Measurements from ENCODE around the gene FCER2.

Gene FCER2

DNA sequence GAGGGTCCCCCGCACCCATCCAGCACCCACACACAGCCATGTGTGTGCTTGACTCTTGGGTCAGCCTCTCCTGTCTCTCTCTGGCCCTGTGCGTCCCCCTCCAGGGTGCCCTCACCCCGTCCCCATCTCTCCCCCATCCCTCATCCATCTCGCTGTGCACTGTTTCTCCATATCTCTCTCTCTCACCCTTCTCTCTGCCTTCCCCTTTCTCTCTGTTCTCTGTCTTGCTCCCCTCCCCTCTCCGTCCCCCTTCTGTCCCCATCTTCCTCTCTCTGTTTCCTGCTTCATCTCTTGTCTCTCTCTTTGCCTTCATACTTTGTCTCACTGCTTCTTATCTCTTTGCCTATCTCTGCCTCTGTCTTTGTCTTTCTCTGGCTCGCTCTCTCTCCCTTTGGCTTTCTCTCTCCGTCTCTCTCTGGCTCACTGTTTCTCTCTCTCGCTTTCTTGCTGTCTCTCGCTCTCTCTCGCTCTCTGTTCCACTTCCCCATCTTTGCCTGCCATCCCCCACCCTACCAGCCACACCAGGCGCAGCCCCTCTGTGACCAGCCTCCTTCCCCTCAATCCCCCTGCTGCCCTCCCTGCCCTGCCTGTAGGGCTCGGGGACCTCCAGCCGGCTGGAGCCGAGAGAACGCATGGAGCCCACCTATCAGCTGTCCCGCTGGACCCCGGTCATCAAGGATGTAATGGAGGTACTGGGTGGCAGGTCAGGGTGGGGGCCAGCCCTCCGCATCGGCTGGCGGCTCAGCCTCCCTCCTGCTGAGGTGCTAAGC lies 56.1 kb downstream of the FCER2 start:
- FAIRE-seq, result no peak
- no peak for TF ChIP-seq TAF1 (IDR thresholded peaks at IDR 0.05; ENCODE audit: low read depth, low read length)
- TF ChIP-seq POU2F2 (IDR thresholded peaks at IDR 0.05; ENCODE audit: low read depth, low read length), result no peak
- TF ChIP-seq SPI1 (IDR thresholded peaks at IDR 0.05; ENCODE audit: low read depth, low read length), result 0 out of 2 replicates have a peak, but pooled peaks have one; percentile 12
- DNase-seq (ENCODE audit: insufficient read length, low spot score), result no peak

DNA sequence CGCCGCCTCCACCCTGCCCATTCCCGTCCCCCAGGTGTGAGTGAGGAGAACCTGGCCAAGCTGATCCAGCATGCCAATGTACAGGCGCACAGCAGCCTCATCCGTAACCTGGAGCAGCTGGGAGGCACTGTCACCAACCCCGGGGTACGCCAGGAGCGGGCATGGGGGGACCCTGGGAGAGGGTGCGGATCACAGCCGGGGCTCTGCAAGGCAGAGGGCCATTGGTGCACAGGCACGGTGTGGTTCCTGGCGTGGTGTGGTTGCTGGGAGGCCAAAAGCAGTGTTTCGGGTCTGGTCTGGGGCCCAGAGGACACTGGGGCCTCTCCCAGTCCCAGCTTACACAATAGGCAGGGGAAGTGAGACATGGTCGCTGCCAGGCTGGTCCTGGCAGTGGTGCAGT lies 56.8 kb downstream of the FCER2 start:
- FAIRE-seq (no peak), DNase-seq (ENCODE audit: insufficient read length, low spot score) (peak; percentile 8)
- TF ChIP-seq POLR2A (IDR thresholded peaks at IDR 0.05; ENCODE audit: low read depth, low read length) (peak; percentile 26; the same call in 1 of the 2 replicates), POU2F2 (IDR thresholded peaks at IDR 0.05; ENCODE audit: low read depth, low read length) (no peak), POLR2AphosphoS5 (IDR thresholded peaks at IDR 0.05; ENCODE audit: low read depth, low read length) (no peak)

GRCh38 chr19:7644550-7644877 lies 57.4 kb downstream of the FCER2 start:
- no peak for DNase-seq (ENCODE audit: insufficient read length, low spot score)
- no peak for TF ChIP-seq TAF1 (IDR thresholded peaks at IDR 0.05; ENCODE audit: low read depth, low read length)
- TF ChIP-seq SPI1 (IDR thresholded peaks at IDR 0.05; ENCODE audit: low read depth, low read length), result no peak
- no peak for TF ChIP-seq POU2F2 (IDR thresholded peaks at IDR 0.05; ENCODE audit: low read depth, low read length)
- TF ChIP-seq PAX5 (IDR thresholded peaks at IDR 0.05; ENCODE audit: insufficient read depth, low read length, severe bottlenecking), result no peak
- TF ChIP-seq POLR2A (IDR thresholded peaks at IDR 0.05; ENCODE audit: low read depth, low read length), result no peak
- no peak for TF ChIP-seq POLR2AphosphoS5 (IDR thresholded peaks at IDR 0.05; ENCODE audit: low read depth, low read length)
- no peak for FAIRE-seq

- 0 out of 2 replicates have a peak, but pooled peaks have one; percentile 21 for TF ChIP-seq POLR2AphosphoS5 (IDR thresholded peaks at IDR 0.05; ENCODE audit: low read depth, low read length)
- FAIRE-seq (peak; percentile 81), DNase-seq (ENCODE audit: insufficient read length, low spot score) (peak; percentile 47)
Measured at GRCh38 chr19:7643629-7644549, 58.0 kb downstream of the FCER2 start.

- DNase-seq (ENCODE audit: insufficient read length, low spot score), result peak; percentile 11
- no peak for FAIRE-seq
- TF ChIP-seq POLR2A (IDR thresholded peaks at IDR 0.05; ENCODE audit: low read depth, low read length) (no peak), POU2F2 (IDR thresholded peaks at IDR 0.05; ENCODE audit: low read depth, low read length) (no peak), SPI1 (IDR thresholded peaks at IDR 0.05; ENCODE audit: low read depth, low read length) (no peak), POLR2AphosphoS5 (IDR thresholded peaks at IDR 0.05; ENCODE audit: low read depth, low read length) (no peak)
Measured at GRCh38 chr19:7643031-7643415, 58.9 kb downstream of the FCER2 start.

DNA sequence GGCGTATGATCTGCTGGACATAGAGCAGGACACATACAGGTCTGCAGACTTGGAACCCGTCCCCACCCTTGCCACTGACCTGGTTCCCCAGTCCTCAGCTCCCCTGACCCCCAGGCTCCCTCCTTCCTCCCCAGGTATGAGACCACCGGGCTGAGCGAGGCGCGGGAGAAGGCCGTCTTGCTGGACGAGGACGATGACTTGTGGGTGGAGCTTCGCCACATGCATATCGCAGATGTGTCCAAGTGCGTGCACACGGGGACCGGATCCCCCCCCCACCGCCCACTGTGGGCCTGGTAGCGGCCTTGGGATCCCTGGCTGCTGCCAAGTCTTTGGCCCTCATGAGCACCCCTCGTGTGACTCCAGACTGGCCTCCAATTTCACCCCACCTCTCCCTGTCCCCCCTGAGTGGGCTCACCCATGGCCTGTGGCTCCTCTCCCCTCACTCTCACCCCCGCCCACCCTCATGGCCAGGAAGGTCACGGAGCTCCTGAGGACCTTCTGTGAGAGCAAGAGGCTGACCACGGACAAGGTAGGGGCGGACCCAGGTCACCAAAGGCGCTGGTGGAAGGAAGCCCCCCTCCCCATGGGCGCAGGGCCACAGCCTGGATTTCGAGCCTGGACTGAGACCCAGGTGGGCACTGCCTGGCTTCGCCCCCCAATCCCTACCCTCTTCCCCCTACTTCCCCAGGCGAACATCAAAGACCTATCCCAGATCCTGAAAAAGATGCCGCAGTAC lies 59.5 kb downstream of the FCER2 start:
- TF ChIP-seq TAF1 (IDR thresholded peaks at IDR 0.05; ENCODE audit: low read depth, low read length) (no peak), POLR2AphosphoS5 (IDR thresholded peaks at IDR 0.05; ENCODE audit: low read depth, low read length) (no peak), PAX5 (IDR thresholded peaks at IDR 0.05; ENCODE audit: insufficient read depth, low read length, severe bottlenecking) (no peak), POLR2A (IDR thresholded peaks at IDR 0.05; ENCODE audit: low read depth, low read length) (0 out of 2 replicates have a peak, but pooled peaks have one; percentile 12)
- FAIRE-seq (no peak), DNase-seq (ENCODE audit: insufficient read length, low spot score) (no peak)

DNA sequence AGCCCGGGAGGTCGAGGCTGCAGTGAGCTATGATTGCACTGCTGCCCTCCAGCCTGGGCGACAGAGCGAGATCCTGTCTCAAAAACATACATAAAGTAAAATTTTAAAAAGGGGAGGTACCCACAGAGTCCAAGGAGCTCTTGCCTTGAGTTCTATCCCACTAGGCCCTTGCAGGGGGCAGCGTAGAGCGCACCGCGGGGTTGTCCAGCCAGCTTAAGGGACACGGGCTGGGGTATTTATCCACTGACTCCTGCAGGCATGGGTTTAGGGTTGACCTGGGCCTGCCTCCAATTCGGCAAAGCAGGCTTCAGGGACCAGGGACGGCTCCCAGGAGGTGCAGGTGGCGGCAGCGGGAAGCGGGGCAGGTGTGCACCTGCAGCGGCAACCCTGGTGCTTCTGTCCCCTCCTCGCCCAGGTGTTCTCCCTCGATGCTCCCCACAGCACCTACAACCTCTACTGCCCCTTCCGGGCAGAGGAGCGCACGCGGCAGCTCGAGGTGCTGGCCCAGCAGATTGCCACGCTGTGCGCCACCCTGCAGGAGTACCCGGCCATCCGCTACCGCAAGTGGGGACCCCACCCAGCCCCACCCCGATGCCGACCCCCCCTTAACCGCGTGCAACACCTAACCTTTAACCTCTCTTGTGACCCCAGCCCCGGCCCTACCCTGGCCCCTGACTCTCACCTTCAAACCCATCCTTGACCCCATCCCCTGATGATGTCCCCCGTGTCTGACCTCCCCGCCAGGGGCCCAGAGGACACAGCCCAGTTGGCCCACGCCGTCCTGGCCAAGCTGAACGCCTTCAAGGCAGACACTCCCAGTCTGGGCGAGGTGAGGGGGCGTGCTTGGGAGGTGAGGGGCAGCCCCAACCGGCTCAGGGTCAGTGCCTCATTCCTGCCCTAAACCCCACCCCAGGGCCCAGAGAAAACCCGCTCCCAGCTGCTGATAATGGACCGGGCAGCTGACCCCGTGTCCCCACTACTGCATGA lies 60.3 kb downstream of the FCER2 start:
- FAIRE-seq (no peak), DNase-seq (ENCODE audit: insufficient read length, low spot score) (no peak)
- TF ChIP-seq PAX5 (IDR thresholded peaks at IDR 0.05; ENCODE audit: insufficient read depth, low read length, severe bottlenecking), result no peak
- no peak for TF ChIP-seq POLR2AphosphoS5 (IDR thresholded peaks at IDR 0.05; ENCODE audit: low read depth, low read length)
- TF ChIP-seq POU2F2 (IDR thresholded peaks at IDR 0.05; ENCODE audit: low read depth, low read length), result no peak
- no peak for TF ChIP-seq SPI1 (IDR thresholded peaks at IDR 0.05; ENCODE audit: low read depth, low read length)
- TF ChIP-seq POLR2A (IDR thresholded peaks at IDR 0.05; ENCODE audit: low read depth, low read length), result no peak
- TF ChIP-seq TAF1 (IDR thresholded peaks at IDR 0.05; ENCODE audit: low read depth, low read length), result no peak

- FAIRE-seq (no peak), DNase-seq (ENCODE audit: insufficient read length, low spot score) (no peak)
- TF ChIP-seq TAF1 (IDR thresholded peaks at IDR 0.05; ENCODE audit: low read depth, low read length), result no peak
- no peak for TF ChIP-seq PAX5 (IDR thresholded peaks at IDR 0.05; ENCODE audit: insufficient read depth, low read length, severe bottlenecking)
- no peak for TF ChIP-seq POLR2AphosphoS5 (IDR thresholded peaks at IDR 0.05; ENCODE audit: low read depth, low read length)
- TF ChIP-seq POU2F2 (IDR thresholded peaks at IDR 0.05; ENCODE audit: low read depth, low read length), result no peak
- no peak for TF ChIP-seq SPI1 (IDR thresholded peaks at IDR 0.05; ENCODE audit: low read depth, low read length)
- no peak for TF ChIP-seq POLR2A (IDR thresholded peaks at IDR 0.05; ENCODE audit: low read depth, low read length)
Measured at GRCh38 chr19:7640803-7641202, 61.1 kb downstream of the FCER2 start.

DNA sequence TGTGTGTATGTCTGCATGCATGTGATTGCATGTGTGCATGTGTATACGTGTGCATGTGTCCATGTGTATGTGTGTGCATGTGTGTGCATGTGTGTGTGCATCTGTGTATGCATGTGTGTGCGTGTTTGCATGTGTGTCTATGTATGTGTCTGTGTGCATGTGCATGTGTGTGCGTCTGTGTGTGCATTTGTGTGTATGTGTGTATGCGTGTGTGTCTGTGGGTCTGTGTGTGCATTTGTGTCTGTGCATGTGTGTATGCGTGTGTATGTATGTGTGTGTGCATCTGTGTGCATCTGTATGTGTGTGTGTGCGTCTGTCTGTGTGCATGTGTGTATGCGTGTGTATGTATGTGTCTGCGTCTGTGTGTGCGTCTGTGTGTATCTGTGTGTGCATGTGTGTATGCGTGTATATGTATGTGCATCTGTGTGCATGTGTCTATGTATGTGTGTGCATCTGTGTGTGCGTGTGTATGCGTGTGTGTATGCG lies 62.0 kb downstream of the FCER2 start:
- no peak for DNase-seq (ENCODE audit: insufficient read length, low spot score)
- TF ChIP-seq SPI1 (IDR thresholded peaks at IDR 0.05; ENCODE audit: low read depth, low read length), result no peak
- TF ChIP-seq POLR2A (IDR thresholded peaks at IDR 0.05; ENCODE audit: low read depth, low read length), result peak; percentile 57; the same call in 1 of the 2 replicates
- no peak for TF ChIP-seq PAX5 (IDR thresholded peaks at IDR 0.05; ENCODE audit: insufficient read depth, low read length, severe bottlenecking)
- FAIRE-seq, result no peak

All from GM12891 (cell line).